Measurements from ENCODE around the gene TFB2M. TPM values are rescaled to one million over a fixed set of nuclear protein-coding genes. Genes with fewer than 3 reads are reported as not detected.

Gene TFB2M
- total RNA-seq, 1 donor from 2014 or later = 16.8 TPM

GRCh38 chr1:246580497-246581370 is 14.7 kb upstream of the TFB2M start:
- no peaks in the 10 kb centered on the region for H3K27me3 ChIP-seq (ENCODE audit: control insufficient read depth, insufficient read depth, low read length)
- FAIRE-seq (no peak), DNase-seq (ENCODE audit: low read depth) (no peak)
- H3K4me3 ChIP-seq (ENCODE audit: low read depth, low read length) = no peak overlapping the region
- no peaks in the 10 kb centered on the region for H3K36me3 ChIP-seq (ENCODE audit: control insufficient read depth, insufficient read depth, low read length)
- TF ChIP-seq CTCF (IDR thresholded peaks at IDR 0.05; ENCODE audit: insufficient read depth, low read length, severe bottlenecking) = no peak

GRCh38 chr1:246579818-246580217 is 13.8 kb upstream of the TFB2M start:
- no peak for FAIRE-seq
- Histone ChIP-seq H3K36me3 (ENCODE audit: control insufficient read depth, insufficient read depth, low read length) (no peaks in the 10 kb centered on the region), H3K4me3 (ENCODE audit: low read depth, low read length) (no peak overlapping the region), H3K27me3 (ENCODE audit: control insufficient read depth, insufficient read depth, low read length) (no peaks in the 10 kb centered on the region)
- no peak for DNase-seq (ENCODE audit: low read depth)
- no peak for TF ChIP-seq CTCF (IDR thresholded peaks at IDR 0.05; ENCODE audit: insufficient read depth, low read length, severe bottlenecking)

- FAIRE-seq (no peak), DNase-seq (ENCODE audit: low read depth) (no peak)
- Histone ChIP-seq H3K27me3 (ENCODE audit: control insufficient read depth, insufficient read depth, low read length) (no peaks in the 10 kb centered on the region), H3K36me3 (ENCODE audit: control insufficient read depth, insufficient read depth, low read length) (no peaks in the 10 kb centered on the region), H3K4me3 (ENCODE audit: low read depth, low read length) (no peak overlapping the region)
- TF ChIP-seq CTCF (IDR thresholded peaks at IDR 0.05; ENCODE audit: insufficient read depth, low read length, severe bottlenecking) = no peak
These were observed 11.7 kb upstream of the TFB2M start for GRCh38 chr1:246577720-246578106.

GRCh38 chr1:246577082-246577719 is 11.1 kb upstream of the TFB2M start:
- no peak for DNase-seq (ENCODE audit: low read depth)
- no peak for TF ChIP-seq CTCF (IDR thresholded peaks at IDR 0.05; ENCODE audit: insufficient read depth, low read length, severe bottlenecking)
- no peak overlapping the region for H3K4me3 ChIP-seq (ENCODE audit: low read depth, low read length)
- no peak for FAIRE-seq
- H3K27me3 ChIP-seq (ENCODE audit: control insufficient read depth, insufficient read depth, low read length) = no peaks in the 10 kb centered on the region
- no peaks in the 10 kb centered on the region for H3K36me3 ChIP-seq (ENCODE audit: control insufficient read depth, insufficient read depth, low read length)

- FAIRE-seq = no peak
- Histone ChIP-seq H3K36me3 (ENCODE audit: control insufficient read depth, insufficient read depth, low read length) (no peaks in the 10 kb centered on the region), H3K27me3 (ENCODE audit: control insufficient read depth, insufficient read depth, low read length) (no peaks in the 10 kb centered on the region), H3K4me3 (ENCODE audit: low read depth, low read length) (no peak overlapping the region)
- no peak for DNase-seq (ENCODE audit: low read depth)
- no peak for TF ChIP-seq CTCF (IDR thresholded peaks at IDR 0.05; ENCODE audit: insufficient read depth, low read length, severe bottlenecking)
These were observed 10.6 kb upstream of the TFB2M start for GRCh38 chr1:246576709-246577032.

Measured in bronchial epithelial cell (primary cell).